ENCODE results near the gene SCAPER. TPM values are rescaled to one million over a fixed set of nuclear protein-coding genes. Genes with fewer than 3 reads are reported as not detected.
"Not testable (repeated sequence)": the region's sequence is repeated elsewhere in the genome, so short reads cannot be mapped to it uniquely, and the experiment has no call there.

The SCAPER gene
- total RNA-seq, 1 experiment from 2014 or later: 10.3 TPM

DNA sequence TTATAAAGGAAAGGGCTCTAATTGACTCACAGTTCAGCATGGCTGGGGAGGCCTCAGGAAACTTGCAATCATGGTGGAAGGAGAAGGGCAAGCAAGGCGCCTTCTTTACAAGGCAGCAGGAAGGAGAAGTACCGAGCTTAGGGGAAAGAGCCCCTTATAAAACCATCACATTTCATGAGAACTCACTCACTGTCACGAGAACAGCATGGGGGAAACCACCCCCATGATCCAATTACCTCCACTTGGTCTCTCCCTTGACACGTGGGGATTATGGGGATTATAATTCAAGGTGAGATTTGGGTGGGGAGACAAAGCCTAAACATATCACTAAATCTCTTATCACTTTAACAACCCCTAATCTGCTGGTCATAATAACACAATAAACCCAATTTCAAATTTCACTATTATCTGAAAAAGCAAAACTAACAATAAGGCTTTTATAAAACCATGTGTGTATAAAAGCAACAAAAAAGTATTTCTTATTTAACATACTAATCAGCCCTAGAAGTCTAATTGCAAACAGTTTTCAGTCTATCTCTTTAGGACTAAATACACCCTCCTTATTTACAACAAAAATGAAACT is 43.2 kb downstream of the SCAPER start:
- no peaks in the 10 kb centered on the region for H3K27me3 Mint-ChIP-seq (ENCODE audit: low read depth)
- CTCF ChIA-PET: no interaction called here
- TF ChIP-seq JAZF1 (CRISPR knock-in tag; IDR thresholded peaks at IDR 0.05) (no peak), ZNF138 (CRISPR knock-in tag; conservative IDR thresholded peaks at IDR 0.05) (no peak), ZBTB43 (CRISPR knock-in tag; IDR thresholded peaks at IDR 0.05) (no peak), JUN (CRISPR knock-in tag; IDR thresholded peaks at IDR 0.05) (no peak), MYBL2 (CRISPR knock-in tag; IDR thresholded peaks at IDR 0.05) (no peak), ETV6 (CRISPR knock-in tag; IDR thresholded peaks at IDR 0.05) (no peak), SMAD4 (CRISPR knock-in tag; IDR thresholded peaks at IDR 0.05) (no peak), ATF1 (CRISPR knock-in tag; IDR thresholded peaks at IDR 0.05) (no peak)
- TF ChIP-seq, protein P1, sequence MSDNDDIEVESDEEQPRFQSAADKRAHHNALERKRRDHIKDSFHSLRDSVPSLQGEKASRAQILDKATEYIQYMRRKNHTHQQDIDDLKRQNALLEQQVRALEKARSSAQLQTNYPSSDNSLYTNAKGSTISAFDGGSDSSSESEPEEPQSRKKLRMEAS (CRISPR knock-in tag; IDR thresholded peaks at IDR 0.05): no peak
- no peaks in the 10 kb centered on the region for H3K9me3 Mint-ChIP-seq
- H3K4me3 Mint-ChIP-seq: no peak overlapping the region
- H3K4me1 Mint-ChIP-seq: no peaks in the 10 kb centered on the region
- H3K36me3 Mint-ChIP-seq: no peaks in the 10 kb centered on the region
- no peak for DNase-seq (ENCODE audit: low spot score)
- H3K27ac Mint-ChIP-seq: no peak overlapping the region
- POLR2A ChIA-PET: no interaction called here
- no peak for ATAC-seq

DNA sequence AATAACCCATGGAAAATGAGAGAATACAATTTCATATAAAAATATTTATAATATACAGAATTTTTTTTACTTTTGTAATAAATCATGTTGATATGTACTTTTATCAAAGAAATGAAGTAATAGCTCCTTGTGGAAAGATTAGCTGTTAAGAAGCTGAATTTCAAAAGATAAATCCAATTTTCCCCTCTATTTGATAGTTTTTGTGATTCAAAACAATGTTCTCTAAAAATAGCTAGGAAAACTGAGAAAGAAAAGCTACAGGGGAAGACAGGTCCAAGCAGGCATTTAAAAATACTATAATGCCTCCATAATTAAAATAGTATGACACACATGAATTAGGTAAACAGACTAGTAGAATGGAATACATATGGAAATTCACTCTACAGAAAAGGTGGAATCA is 44.9 kb downstream of the SCAPER start:
- H3K27ac Mint-ChIP-seq: no peak overlapping the region
- no peaks in the 10 kb centered on the region for H3K4me1 Mint-ChIP-seq
- no peaks in the 10 kb centered on the region for H3K27me3 Mint-ChIP-seq (ENCODE audit: low read depth)
- peaks cover 7% of the 10 kb centered on the region for H3K36me3 Mint-ChIP-seq
- TF ChIP-seq FOXK1 (CRISPR knock-in tag; IDR thresholded peaks at IDR 0.05) (no peak), HMGXB4 (CRISPR knock-in tag; IDR thresholded peaks at IDR 0.05) (no peak), IRF1 (CRISPR knock-in tag; IDR thresholded peaks at IDR 0.05) (no peak), NR1H2 (CRISPR knock-in tag; IDR thresholded peaks at IDR 0.05) (no peak), GTF2I (CRISPR knock-in tag; conservative IDR thresholded peaks at IDR 0.05) (no peak), OVOL2 (CRISPR knock-in tag; IDR thresholded peaks at IDR 0.05; ENCODE audit: borderline replicate concordance) (no peak), TEAD4 (CRISPR knock-in tag; IDR thresholded peaks at IDR 0.05) (no peak), ZNF232 (CRISPR knock-in tag; IDR thresholded peaks at IDR 0.05) (no peak)
- TF ChIP-seq, protein P2, sequence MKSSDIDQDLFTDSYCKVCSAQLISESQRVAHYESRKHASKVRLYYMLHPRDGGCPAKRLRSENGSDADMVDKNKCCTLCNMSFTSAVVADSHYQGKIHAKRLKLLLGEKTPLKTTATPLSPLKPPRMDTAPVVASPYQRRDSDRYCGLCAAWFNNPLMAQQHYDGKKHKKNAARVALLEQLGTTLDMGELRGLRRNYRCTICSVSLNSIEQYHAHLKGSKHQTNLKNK (CRISPR knock-in tag; IDR thresholded peaks at IDR 0.05): no peak
- TF ChIP-seq, protein P3, sequence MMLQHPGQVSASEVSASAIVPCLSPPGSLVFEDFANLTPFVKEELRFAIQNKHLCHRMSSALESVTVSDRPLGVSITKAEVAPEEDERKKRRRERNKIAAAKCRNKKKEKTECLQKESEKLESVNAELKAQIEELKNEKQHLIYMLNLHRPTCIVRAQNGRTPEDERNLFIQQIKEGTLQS (CRISPR knock-in tag; conservative IDR thresholded peaks at IDR 0.05): no peak
- no peak for DNase-seq (ENCODE audit: low spot score)
- H3K4me3 Mint-ChIP-seq: no peak overlapping the region
- ATAC-seq: no peak
- ChIA-PET POLR2A (no interaction called here), CTCF (interaction anchor here (0.6 kb wide), 1 partner anchor 11 kb away, joined by 4 read pairs; no protein-coding TSS in a partner anchor)
- peaks cover 9% of the 10 kb centered on the region for H3K9me3 Mint-ChIP-seq

GRCh38 chr15:76850367-76850766 is 54.8 kb downstream of the SCAPER start:
- CTCF ChIA-PET; H3K27me3 Mint-ChIP-seq (ENCODE audit: low read depth); H3K4me3 Mint-ChIP-seq; ATAC-seq; DNase-seq (ENCODE audit: low spot score); H3K4me1 Mint-ChIP-seq; H3K27ac Mint-ChIP-seq; POLR2A ChIA-PET: not testable (repeated sequence)
- H3K36me3 Mint-ChIP-seq: peaks cover 25% of the 10 kb centered on the region
- peaks cover 28% of the 10 kb centered on the region for H3K9me3 Mint-ChIP-seq

Data from WTC11 (cell line).